ENCODE measurements around the gene LPGAT1. TPM values are rescaled to one million over a fixed set of nuclear protein-coding genes. Genes with fewer than 3 reads are reported as not detected.

LPGAT1 gene
- total RNA-seq, 1 donor from 2014 or later: 35.5 TPM

DNA sequence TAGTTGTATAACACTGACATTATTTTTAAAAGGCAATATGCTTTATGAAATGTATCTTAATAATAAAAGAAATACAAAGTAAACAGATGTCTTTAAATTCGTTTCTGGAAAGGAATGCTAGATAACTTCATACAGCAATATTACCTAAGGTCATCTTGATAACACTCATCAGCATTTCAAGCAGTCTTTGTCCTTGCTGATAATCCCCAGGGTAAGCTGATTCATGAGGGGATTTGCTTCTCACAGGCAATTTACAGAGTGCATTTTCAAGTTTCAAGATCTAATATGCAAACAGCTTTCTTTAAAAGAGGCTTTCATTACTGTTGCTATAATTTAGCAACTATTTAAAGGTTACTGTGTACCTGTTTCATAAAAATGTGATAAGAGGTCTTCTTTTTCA, 80.0 kb downstream of the LPGAT1 start:
- H3K4me3 ChIP-seq (ENCODE audit: low read depth, low read length): no peak overlapping the region
- TF ChIP-seq, protein P1, sequence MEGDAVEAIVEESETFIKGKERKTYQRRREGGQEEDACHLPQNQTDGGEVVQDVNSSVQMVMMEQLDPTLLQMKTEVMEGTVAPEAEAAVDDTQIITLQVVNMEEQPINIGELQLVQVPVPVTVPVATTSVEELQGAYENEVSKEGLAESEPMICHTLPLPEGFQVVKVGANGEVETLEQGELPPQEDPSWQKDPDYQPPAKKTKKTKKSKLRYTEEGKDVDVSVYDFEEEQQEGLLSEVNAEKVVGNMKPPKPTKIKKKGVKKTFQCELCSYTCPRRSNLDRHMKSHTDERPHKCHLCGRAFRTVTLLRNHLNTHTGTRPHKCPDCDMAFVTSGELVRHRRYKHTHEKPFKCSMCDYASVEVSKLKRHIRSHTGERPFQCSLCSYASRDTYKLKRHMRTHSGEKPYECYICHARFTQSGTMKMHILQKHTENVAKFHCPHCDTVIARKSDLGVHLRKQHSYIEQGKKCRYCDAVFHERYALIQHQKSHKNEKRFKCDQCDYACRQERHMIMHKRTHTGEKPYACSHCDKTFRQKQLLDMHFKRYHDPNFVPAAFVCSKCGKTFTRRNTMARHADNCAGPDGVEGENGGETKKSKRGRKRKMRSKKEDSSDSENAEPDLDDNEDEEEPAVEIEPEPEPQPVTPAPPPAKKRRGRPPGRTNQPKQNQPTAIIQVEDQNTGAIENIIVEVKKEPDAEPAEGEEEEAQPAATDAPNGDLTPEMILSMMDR (conservative IDR thresholded peaks at IDR 0.05; ENCODE audit: low read depth, low read length): no peak
- no peak for DNase-seq (ENCODE audit: low read depth)

GRCh38 chr1:211749251-211749650, 81.3 kb downstream of the LPGAT1 start:
- TF ChIP-seq, protein P1 (conservative IDR thresholded peaks at IDR 0.05; ENCODE audit: low read depth, low read length): no peak
- no peak overlapping the region for H3K4me3 ChIP-seq (ENCODE audit: low read depth, low read length)
- no peak for DNase-seq (ENCODE audit: low read depth)

DNA sequence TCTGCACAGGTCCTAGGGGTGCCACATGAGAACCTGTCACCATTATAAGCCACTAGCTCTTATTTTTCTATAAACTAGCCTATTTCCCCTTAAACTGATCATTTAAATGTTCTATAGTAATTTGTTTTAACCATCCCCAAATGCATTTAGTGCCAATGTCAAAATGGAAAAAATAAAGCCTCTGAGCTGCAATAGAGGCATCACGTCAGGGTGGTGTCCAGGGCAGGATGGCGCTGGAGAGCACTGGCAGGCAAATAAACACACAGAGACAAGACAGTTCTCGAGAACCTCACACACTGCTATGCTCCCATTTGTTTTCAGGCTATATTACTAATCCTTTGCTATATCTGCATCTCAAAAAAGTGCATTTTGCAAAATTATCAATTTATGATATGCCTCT, 81.8 kb downstream of the LPGAT1 start:
- TF ChIP-seq, protein P1 (conservative IDR thresholded peaks at IDR 0.05; ENCODE audit: low read depth, low read length): no peak
- H3K4me3 ChIP-seq (ENCODE audit: low read depth, low read length): no peak overlapping the region
- DNase-seq (ENCODE audit: low read depth): no peak

DNA sequence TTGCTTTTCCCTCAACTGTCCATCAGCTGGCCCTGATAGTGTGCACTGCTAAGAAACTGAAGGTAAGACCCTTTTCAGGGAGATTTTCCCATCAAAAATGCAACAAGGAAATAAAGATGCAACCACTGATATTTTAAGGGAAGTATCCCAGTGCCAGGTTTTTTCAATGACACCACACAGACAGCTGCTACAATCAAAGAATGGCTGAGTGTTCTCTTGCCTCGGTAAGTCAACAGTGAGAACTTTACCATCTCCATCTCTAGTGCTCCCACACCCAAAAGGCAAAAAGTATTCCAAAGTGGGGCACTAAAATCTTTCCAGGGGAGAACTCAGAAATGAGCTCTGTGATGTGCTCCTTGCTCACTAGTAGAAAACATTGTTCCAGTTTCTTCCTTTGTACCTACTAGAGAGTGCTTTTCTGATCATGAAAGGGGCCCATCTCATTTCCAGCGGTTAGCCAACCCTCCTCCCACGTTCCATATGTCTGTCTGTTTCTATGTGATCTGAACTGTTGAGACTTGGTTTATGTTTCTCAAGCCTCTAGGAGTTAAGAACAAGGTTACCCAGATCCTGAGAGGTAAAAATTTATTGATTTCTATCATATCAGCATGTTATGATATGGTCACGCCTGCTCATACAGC, 87.6 kb downstream of the LPGAT1 start:
- no peak for DNase-seq (ENCODE audit: low read depth)
- TF ChIP-seq, protein P1 (conservative IDR thresholded peaks at IDR 0.05; ENCODE audit: low read depth, low read length): no peak
- H3K4me3 ChIP-seq (ENCODE audit: low read depth, low read length): no peak overlapping the region

DNA sequence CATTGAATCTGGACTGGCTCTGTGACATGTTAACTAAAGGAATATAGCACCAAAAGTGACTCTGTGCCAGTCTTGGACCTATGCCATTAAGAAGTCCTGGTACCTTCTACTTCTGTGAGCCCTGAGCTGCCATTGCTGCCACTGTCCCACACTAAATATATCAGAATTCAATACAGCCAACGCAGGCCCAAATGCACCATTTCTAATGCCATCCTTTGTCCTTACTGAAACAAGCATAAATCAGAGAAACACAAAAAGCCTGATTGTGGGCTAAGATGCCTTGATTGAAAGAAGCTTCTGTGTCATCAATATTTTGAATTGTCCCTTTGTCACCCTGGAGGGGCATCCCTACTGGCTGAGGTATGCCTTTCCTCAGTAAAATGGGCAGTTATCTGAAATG, 88.3 kb downstream of the LPGAT1 start:
- no peak for DNase-seq (ENCODE audit: low read depth)
- TF ChIP-seq, protein P1 (conservative IDR thresholded peaks at IDR 0.05; ENCODE audit: low read depth, low read length): no peak
- H3K4me3 ChIP-seq (ENCODE audit: low read depth, low read length): no peak overlapping the region

GRCh38 chr1:211741788-211742187, 88.8 kb downstream of the LPGAT1 start:
- no peak overlapping the region for H3K4me3 ChIP-seq (ENCODE audit: low read depth, low read length)
- no peak for DNase-seq (ENCODE audit: low read depth)
- TF ChIP-seq, protein P1 (conservative IDR thresholded peaks at IDR 0.05; ENCODE audit: low read depth, low read length): no peak

- DNase-seq (ENCODE audit: low read depth): no peak
- TF ChIP-seq, protein P1 (conservative IDR thresholded peaks at IDR 0.05; ENCODE audit: low read depth, low read length): no peak
These were observed 89.4 kb downstream of the LPGAT1 start for GRCh38 chr1:211741116-211741515.

More at GRCh38 chr1:211741116-211741515, 89.4 kb downstream of the LPGAT1 start:
- no peak overlapping the region for H3K4me3 ChIP-seq (ENCODE audit: low read depth, low read length)
